Mucosa of rectum (tissue), 2 donors: ENCODE measurements around the gene TMCC1.
A peak's percentile ranks its signal among the peaks of the same experiment; 100 is the strongest.

Source experiments
- H3K27ac ChIP-seq, 2 donors: one replicate each; pipeline ENCODE4 v1.7.0; 2013; ENCODE audit warnings: inconsistent platforms in 2 of 2, low read depth in 2 of 2, low read length in 2 of 2
- H3K27me3 ChIP-seq, 2 donors: one replicate each; pipeline ENCODE4 v1.7.0; 2013; ENCODE audit warnings: low read length in 2 of 2; ENCODE audit not compliant: control insufficient read depth in 2 of 2, insufficient read depth in 2 of 2
- H3K36me3 ChIP-seq, 2 donors: one replicate each; pipeline ENCODE4 v1.7.0; 2013; ENCODE audit warnings: low read length in 2 of 2; ENCODE audit not compliant: control insufficient read depth in 2 of 2, insufficient read depth in 2 of 2
- H3K4me1 ChIP-seq, 2 donors: one replicate each; pipeline ENCODE4 v1.7.0; 2013; ENCODE audit warnings: low read length in 2 of 2, mild to moderate bottlenecking in 1 of 2; ENCODE audit not compliant: control insufficient read depth in 2 of 2, insufficient read depth in 2 of 2
- H3K4me3 ChIP-seq, 2 donors: one replicate each; pipeline ENCODE4 v1.7.0; 2013; ENCODE audit warnings: low read length in 2 of 2
- H3K9ac ChIP-seq, 2 donors: one replicate each; pipeline ENCODE4 v1.7.0; 2013; ENCODE audit warnings: low read length in 2 of 2, low read depth in 1 of 2, mild to moderate bottlenecking in 1 of 2
- H3K9me3 ChIP-seq, 2 donors: one replicate each; pipeline ENCODE4 v1.7.0; 2013; ENCODE audit warnings: low read length in 2 of 2; ENCODE audit not compliant: control insufficient read depth in 2 of 2
- donor health status: healthy.
- donor health status: Normal muscosa, but diverticular disease.

The TMCC1 gene

DNA sequence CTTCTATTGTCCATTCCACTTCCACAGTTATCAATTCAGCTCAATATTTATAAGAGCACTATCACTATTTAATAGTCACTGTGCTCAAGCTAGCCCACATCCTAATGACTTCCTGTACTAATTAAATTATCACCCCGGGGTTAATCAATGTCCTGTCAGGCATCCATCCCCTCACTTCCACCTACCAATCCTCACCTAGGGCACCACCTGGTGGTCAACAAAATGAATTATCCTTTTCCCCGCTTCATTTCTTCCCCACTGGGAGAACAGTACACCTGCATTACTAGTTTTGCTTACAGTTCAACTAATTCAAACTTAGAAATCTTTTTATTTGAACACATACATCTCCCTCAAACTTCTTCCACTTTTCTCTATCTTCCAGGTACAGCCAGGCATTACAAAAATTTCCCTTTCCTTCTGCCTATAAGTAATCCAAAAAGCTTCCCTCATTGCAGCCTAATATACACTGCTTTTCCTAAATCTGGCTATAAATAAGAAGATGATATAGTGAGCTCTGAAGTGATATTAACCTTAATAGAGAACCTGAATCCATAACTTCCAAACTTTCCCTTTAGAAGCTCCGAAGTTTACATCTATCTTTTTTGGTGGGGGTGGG, 68.5 kb downstream of the TMCC1 start:
- H3K9me3 ChIP-seq, result no peaks in the 10 kb centered on the region
- H3K9ac ChIP-seq, result no peak overlapping the region
- H3K36me3 ChIP-seq, result no peaks in the 10 kb centered on the region
- H3K4me3 ChIP-seq, result no peak overlapping the region
- H3K4me1 ChIP-seq, result peaks cover 0 to 2% of the 10 kb centered on the region in 2 donors
- H3K27me3 ChIP-seq, result no peaks in the 10 kb centered on the region
- no peak overlapping the region for H3K27ac ChIP-seq

DNA sequence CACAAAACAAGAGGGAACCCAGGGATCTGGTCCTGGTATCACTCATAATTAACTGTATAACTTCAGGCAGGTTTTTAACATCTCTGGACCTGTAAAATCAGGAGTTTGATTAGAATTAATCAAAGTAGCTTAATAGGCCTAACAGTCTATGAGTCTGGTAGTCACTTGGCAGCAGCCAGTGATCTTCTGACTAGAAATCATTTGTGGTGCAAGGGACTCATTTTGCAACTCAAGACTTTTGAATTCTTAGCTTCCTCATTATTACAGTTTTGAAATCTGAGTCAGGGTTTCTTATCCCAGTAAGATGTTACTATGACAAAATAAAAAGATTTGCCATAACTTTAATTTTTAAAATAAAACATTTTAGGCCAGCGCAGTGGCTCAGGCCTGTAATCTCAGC, 70.8 kb downstream of the TMCC1 start:
- no peaks in the 10 kb centered on the region for H3K36me3 ChIP-seq
- no peak overlapping the region for H3K27ac ChIP-seq
- no peaks in the 10 kb centered on the region for H3K9me3 ChIP-seq
- no peak overlapping the region for H3K4me3 ChIP-seq
- peaks cover 0 to 2% of the 10 kb centered on the region in 2 donors for H3K4me1 ChIP-seq
- H3K9ac ChIP-seq, result no peak overlapping the region
- no peaks in the 10 kb centered on the region for H3K27me3 ChIP-seq

DNA sequence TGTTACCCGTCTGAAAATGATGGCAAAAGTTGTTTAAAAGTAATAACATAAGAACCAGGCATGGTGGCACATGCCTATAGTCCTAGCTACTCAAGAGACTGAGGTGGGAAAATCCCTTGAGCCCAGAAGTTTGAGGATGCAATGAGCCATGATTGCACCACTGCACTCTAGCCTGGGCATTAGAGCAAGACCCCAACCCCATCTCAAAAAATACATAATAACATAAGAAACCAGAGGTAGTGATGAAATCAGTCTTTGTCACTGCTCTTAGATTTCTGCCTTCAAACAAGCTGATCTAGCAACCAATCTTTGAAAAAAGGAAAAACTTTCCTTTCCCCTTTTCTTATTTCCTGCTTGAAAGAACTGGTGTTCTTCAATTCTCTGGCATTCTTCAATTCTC, 71.3 kb downstream of the TMCC1 start:
- no peak overlapping the region for H3K4me3 ChIP-seq
- no peak overlapping the region for H3K9ac ChIP-seq
- peaks cover 0 to 2% of the 10 kb centered on the region in 2 donors for H3K4me1 ChIP-seq
- H3K9me3 ChIP-seq, result no peaks in the 10 kb centered on the region
- H3K27me3 ChIP-seq, result no peaks in the 10 kb centered on the region
- no peak overlapping the region for H3K27ac ChIP-seq
- no peaks in the 10 kb centered on the region for H3K36me3 ChIP-seq

DNA sequence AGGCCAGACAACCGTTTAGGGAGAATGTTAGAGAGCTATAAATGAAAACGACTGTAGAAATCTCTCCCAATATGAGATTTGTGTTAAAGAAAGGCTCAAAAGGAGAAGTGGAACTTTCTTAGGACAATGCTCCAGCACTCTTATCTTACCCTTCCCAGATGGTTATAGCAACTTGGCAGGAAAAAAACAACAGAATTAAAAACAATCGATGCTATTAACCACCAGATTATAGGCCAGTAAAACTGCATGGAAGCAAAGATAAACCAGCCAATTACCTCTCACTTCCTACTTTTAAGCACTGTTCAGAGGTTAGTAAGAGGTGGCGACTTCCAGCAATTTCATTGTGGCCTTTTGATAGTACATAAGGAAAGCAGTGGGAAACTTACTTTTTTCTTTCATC, 72.9 kb downstream of the TMCC1 start:
- H3K27ac ChIP-seq, result no peak overlapping the region
- H3K9me3 ChIP-seq, result no peaks in the 10 kb centered on the region
- H3K9ac ChIP-seq, result no peak overlapping the region
- H3K4me3 ChIP-seq, result no peak overlapping the region
- H3K36me3 ChIP-seq, result no peaks in the 10 kb centered on the region
- peaks cover 0 to 2% of the 10 kb centered on the region in 2 donors for H3K4me1 ChIP-seq
- H3K27me3 ChIP-seq, result no peaks in the 10 kb centered on the region

DNA sequence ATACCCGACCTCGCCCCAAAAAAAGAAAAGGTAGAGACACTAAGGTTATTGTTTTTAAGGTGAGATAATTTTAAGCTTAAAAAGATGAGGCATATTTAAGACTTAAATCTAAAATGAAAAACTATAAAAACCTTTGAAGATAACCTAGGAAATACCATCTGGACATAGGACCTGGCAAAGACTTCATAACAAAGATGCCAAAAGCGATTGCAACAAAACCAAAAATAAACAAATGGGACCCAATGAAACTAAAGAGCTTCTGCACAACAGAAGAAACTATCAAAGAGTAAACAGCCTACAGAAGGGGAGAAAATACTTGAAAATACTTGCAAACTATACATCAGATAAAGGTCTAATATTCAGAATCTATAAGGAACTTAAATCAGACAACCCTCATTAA, 80.9 kb downstream of the TMCC1 start:
- no peaks in the 10 kb centered on the region for H3K27me3 ChIP-seq
- H3K27ac ChIP-seq, result no peak overlapping the region

DNA sequence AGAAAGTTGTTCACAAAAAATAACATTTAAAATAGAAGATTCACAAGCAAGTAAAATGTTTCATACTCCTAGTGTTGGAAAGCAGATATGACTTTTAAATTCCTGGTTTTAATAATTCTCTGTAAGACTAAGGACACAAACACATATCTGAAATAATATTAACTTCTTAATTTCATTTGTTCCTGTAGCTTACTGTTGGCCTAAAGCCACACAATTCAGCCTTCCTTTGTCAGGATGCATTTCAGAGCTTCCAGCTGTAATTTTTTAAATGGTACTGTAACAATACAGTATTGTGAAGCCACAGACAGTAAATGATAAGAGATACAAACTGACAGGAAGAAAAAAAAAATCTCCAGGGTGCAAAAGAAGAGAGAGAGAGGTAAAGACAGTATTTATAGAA, 84.2 kb downstream of the TMCC1 start:
- Histone ChIP-seq H3K9me3 (no peaks in the 10 kb centered on the region), H3K27me3 (no peaks in the 10 kb centered on the region), H3K27ac (no peak overlapping the region), H3K9ac (no peak overlapping the region), H3K4me3 (no peak overlapping the region), H3K36me3 (no peaks in the 10 kb centered on the region), H3K4me1 (no peaks in the 10 kb centered on the region)

More for the DNA sequence above, 80.9 kb downstream of the TMCC1 start:
- Histone ChIP-seq H3K4me1 (no peaks in the 10 kb centered on the region), H3K4me3 (no peak overlapping the region), H3K9ac (no peak overlapping the region), H3K36me3 (no peaks in the 10 kb centered on the region), H3K9me3 (no peaks in the 10 kb centered on the region)

DNA sequence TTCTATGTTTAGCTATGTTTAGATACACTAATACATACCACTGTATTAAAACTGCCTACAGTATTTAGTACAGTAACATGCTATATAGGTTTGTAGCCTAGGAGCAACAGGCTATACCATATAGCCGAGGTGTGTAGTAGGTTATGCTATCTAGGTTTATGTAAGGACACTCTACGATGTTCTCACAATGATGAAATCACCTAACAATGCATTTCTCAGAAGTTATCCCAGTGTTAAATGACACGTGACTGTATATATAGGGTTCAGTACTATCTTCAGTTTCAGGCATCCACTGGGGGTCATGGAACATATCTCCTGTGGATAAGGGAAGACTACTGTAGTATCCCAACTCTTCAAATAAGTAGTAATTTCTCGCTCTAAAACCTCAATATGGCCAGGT, 97.4 kb downstream of the TMCC1 start:
- Histone ChIP-seq H3K9me3 (no peaks in the 10 kb centered on the region), H3K27me3 (no peaks in the 10 kb centered on the region), H3K4me3 (no peak overlapping the region), H3K4me1 (peaks cover 5 to 12% of the 10 kb centered on the region in 2 donors), H3K36me3 (no peaks in the 10 kb centered on the region), H3K27ac (no peak overlapping the region), H3K9ac (no peak overlapping the region)

DNA sequence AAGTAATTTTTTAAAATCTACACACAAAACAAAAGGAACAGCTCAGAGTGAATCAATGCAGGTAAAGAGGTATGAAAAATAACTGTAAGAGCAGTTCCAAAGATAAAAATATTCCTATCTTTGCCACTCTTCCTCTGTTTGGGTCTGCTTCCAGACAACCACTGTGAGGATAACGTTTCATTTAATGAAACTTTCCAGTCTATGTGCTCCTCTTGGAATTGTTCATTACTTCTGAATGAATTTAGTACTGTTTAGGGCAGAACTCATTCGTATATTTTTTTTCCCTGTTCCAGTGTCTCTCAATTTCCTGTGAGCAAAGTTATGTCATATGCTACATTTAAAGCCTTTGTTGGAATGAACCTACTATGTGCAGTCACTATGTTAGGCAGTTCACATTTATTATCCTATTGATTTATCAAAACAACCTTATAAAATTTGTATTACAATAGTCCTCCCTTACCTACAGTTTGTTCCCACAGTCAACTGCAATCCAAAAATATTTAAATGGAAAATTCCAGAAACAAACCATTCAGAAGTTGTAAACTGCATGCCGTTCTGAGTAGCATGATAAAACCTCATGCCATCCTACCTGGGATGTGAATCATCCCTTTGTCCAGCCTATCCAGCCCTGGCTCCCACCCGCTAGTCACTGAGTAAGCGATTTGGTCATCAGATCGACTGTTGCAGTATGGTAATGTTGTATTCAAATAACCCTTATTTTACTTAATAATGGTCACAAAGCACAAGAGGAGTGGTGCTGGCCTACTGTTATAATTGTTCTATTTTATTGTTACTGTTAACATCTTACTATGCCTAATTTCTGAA, 98.1 kb downstream of the TMCC1 start:
- Histone ChIP-seq H3K36me3 (no peaks in the 10 kb centered on the region), H3K4me3 (no peak overlapping the region), H3K27me3 (no peaks in the 10 kb centered on the region), H3K27ac (peak overlapping the region in 1 of 2 donors; percentile 18), H3K4me1 (peaks cover 5 to 12% of the 10 kb centered on the region in 2 donors), H3K9ac (no peak overlapping the region), H3K9me3 (no peaks in the 10 kb centered on the region)

DNA sequence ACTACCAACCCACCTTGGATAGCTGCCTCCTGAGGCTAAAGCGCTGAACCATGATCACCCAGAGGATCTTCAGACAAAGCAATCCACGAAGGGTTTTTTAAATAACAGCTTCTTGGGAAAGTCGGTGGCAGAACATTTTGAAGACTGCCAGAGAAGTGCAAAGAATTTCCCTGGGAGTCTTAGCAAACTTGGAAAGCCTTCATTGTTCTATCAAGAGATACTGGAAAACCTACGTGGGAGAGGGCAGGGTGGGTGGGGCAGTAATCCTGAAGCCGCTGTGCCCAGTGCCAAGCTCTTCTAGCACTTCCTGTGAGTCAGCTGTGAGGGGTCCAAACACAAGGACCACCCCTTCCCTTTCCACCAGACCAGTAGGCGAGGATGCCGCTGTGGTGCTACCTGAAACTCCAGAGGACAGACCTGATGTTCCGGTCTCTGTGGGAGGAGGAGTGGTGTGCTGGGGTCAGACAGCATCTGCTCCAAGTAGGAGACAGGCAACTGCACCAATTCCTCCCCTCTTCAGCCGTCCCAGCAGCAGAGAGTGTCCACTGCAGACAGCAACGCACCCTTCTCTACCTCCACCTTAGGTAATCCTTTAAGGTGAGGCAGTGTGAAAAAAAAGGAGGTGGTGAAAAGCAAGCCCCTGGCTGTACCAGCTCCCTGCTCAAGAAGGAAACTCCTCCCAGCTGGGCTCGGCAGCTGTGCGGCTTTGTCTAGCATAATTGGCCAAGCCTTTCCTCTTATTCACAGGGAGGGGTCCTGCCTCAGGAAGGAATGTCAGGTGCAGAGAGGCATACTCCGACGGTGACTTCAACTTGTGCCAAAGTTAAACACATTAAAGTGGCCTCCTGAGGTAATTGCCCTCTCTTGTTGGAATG, 99.0 kb downstream of the TMCC1 start:
- H3K9ac ChIP-seq, result no peak overlapping the region
- H3K27ac ChIP-seq, result peak overlapping the region in 1 of 2 donors; percentile 18

DNA sequence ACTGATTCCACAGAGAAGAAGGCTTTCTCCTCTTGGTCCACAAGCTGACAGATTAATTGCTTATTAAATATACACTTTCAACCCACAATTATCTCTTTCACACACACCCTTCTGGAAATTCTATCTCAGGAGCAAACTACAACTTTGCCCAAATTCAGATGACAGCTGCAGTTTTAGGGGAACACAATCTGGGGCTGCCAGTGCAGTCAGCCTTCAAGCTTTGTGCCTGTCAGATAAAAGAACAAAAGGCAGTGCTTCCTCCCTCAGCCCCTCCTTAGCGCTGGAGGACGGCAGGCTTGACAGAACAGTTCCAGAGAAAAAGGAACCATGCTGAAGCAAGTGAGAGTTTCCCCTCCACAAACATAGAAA, 99.6 kb downstream of the TMCC1 start:
- Histone ChIP-seq H3K4me3 (no peak overlapping the region), H3K36me3 (no peaks in the 10 kb centered on the region), H3K9ac (no peak overlapping the region), H3K27ac (no peak overlapping the region), H3K4me1 (peaks cover 5 to 12% of the 10 kb centered on the region in 2 donors), H3K27me3 (no peaks in the 10 kb centered on the region), H3K9me3 (no peaks in the 10 kb centered on the region)

More for the DNA sequence above, 99.0 kb downstream of the TMCC1 start:
- Histone ChIP-seq H3K4me1 (peaks cover 5 to 12% of the 10 kb centered on the region in 2 donors), H3K27me3 (no peaks in the 10 kb centered on the region), H3K9me3 (no peaks in the 10 kb centered on the region), H3K36me3 (no peaks in the 10 kb centered on the region), H3K4me3 (peak overlapping the region; percentile 34 to 38)
